Smooth muscle cell (in vitro differentiated cells): ENCODE results near the gene ACSF2. TPM values are rescaled to one million over a fixed set of nuclear protein-coding genes. Genes with fewer than 3 reads are reported as not detected.

ENCODE experiments used
- DNase-seq: peaks from one replicate; lab custom pipeline; 2025; ENCODE audit not compliant: unreplicated experiment; lab: John Stamatoyannopoulos, UW
- H2AFZ ChIP-seq: fragments of 200-600 bp; sonication (generic); 2 replicates; pipeline ENCODE4 v1.6.0; 2016; ENCODE audit warnings: antibody characterized with exemption, low read depth, mild to moderate bottlenecking
- H3F3A ChIP-seq: fragments of 200-600 bp; sonication (generic); 2 replicates; pipeline ENCODE4 v1.6.0; 2017; ENCODE audit warnings: antibody characterized with exemption, low read depth
- H3K27ac ChIP-seq: fragments of 200-600 bp; sonication (generic); 2 replicates; pipeline ENCODE4 v1.5.1; 2016; ENCODE audit warnings: low read depth, mild to moderate bottlenecking
- H3K27me3 ChIP-seq: fragments of 200-600 bp; sonication (generic); 2 replicates; pipeline ENCODE4 v1.6.1; 2016; ENCODE audit warnings: low read depth, mild to moderate bottlenecking
- H3K36me3 ChIP-seq: fragments of 200-600 bp; sonication (generic); 2 replicates; pipeline ENCODE4 v1.5.1; 2016; ENCODE audit warnings: low read depth
- H3K4me1 ChIP-seq: fragments of 200-600 bp; sonication (generic); 2 replicates; pipeline ENCODE4 v1.5.1; 2016; ENCODE audit warnings: low read depth
- H3K4me2 ChIP-seq: fragments of 200-600 bp; sonication (generic); 2 replicates; pipeline ENCODE4 v1.6.0; 2016; ENCODE audit warnings: mild to moderate bottlenecking
- H3K4me3 ChIP-seq: fragments of 200-600 bp; sonication (generic); 2 replicates; pipeline ENCODE4 v1.5.1; 2016; ENCODE audit warnings: mild to moderate bottlenecking
- H3K79me2 ChIP-seq: fragments of 200-600 bp; sonication (generic); 2 replicates; pipeline ENCODE4 v1.6.0; 2016; ENCODE audit warnings: low read depth, mild to moderate bottlenecking
- H3K9ac ChIP-seq: fragments of 200-600 bp; sonication (generic); 2 replicates; pipeline ENCODE4 v1.6.0; 2016; ENCODE audit warnings: low read depth
- H3K9me3 ChIP-seq: fragments of 200-600 bp; sonication (generic); replicated peaks from 2 replicates; pipeline ENCODE4 v1.5.1; 2016; ENCODE audit warnings: low read depth
- H4K20me1 ChIP-seq: fragments of 200-600 bp; sonication (generic); 2 replicates; pipeline ENCODE4 v1.6.0; 2016; ENCODE audit warnings: low read depth
- CTCF ChIP-seq: fragments of 200-600 bp; sonication (generic); IDR thresholded peaks from 2 replicates; pipeline ENCODE4 v1.5.1; 2017; ENCODE audit warnings: borderline replicate concordance, mild to moderate bottlenecking, antibody characterized with exemption; ENCODE audit not compliant: insufficient read depth, poor library complexity, severe bottlenecking
- WGBS: methylation state at CpG from one replicate; pipeline ENCODE4 v1.1.7; 2016; ENCODE audit warnings: low lambda C conversion rate; 5-methylcytosine and 5-hydroxymethylcytosine counted together
- polyA plus RNA-seq: library from polyadenylated mRNA; unstranded; fragments of >200 nt; fragmentation: Nextera tagmentation; extraction: Ambion mirVana; gene quantifications from 2 replicates; pipeline ENCODE4 v1.2.1, GENCODE V29; 2016
- total RNA-seq: library from RNA; depleted of rRNA; stranded (reverse); fragments of >200 nt; gene quantifications from 2 replicates; pipeline ENCODE4 v1.2.3, GENCODE V29; 2014

The ACSF2 gene
- total and polyA plus RNA-seq, 2 experiments from 2014 or later: 13.7 to 16.8 TPM

- no peak for TF ChIP-seq CTCF
- peak overlapping the region; percentile 47 for H3K27ac ChIP-seq
- no peak for DNase-seq
These were observed 2.4 kb upstream of the ACSF2 start for GRCh38 chr17:50423553-50424159.

GRCh38 chr17:50424246-50424995 lies 1.6 kb upstream of the ACSF2 start:
- Histone ChIP-seq H3K4me2 (peak overlapping the region; percentile 46), H3K27me3 (no peaks in the 10 kb centered on the region), H3K9ac (no peak overlapping the region), H3K27ac (peak overlapping the region; percentile 47), H2AFZ (peak overlapping the region; percentile 33), H3K9me3 (no peaks in the 10 kb centered on the region), H3K4me1 (peaks cover 13% of the 10 kb centered on the region), H3K79me2 (no peaks in the 10 kb centered on the region), H4K20me1 (no peaks in the 10 kb centered on the region), H3F3A (peaks cover 11% of the 10 kb centered on the region), H3K36me3 (no peaks in the 10 kb centered on the region), H3K4me3 (no peak overlapping the region)
- 61% methylated on average over 9 of the region's 9 CpGs for WGBS
- no peak for DNase-seq
- TF ChIP-seq CTCF: no peak

More at GRCh38 chr17:50423553-50424159, 2.4 kb upstream of the ACSF2 start:
- H3K4me1 ChIP-seq: peaks cover 13% of the 10 kb centered on the region
- peak overlapping the region; percentile 46 for H3K4me2 ChIP-seq
- H3F3A ChIP-seq: peaks cover 11% of the 10 kb centered on the region
- H3K27me3 ChIP-seq: no peaks in the 10 kb centered on the region
- H4K20me1 ChIP-seq: no peaks in the 10 kb centered on the region
- no peaks in the 10 kb centered on the region for H3K9me3 ChIP-seq
- no peak overlapping the region for H3K4me3 ChIP-seq
- H3K79me2 ChIP-seq: no peaks in the 10 kb centered on the region
- H3K36me3 ChIP-seq: no peaks in the 10 kb centered on the region
- H3K9ac ChIP-seq: no peak overlapping the region
- H2AFZ ChIP-seq: no peak overlapping the region
- 38% methylated on average over 6 of the region's 6 CpGs for WGBS

GRCh38 chr17:50424996-50425681 lies 879 bp upstream of the ACSF2 start:
- peak overlapping the region; percentile 91 for H3K4me3 ChIP-seq
- H3K9me3 ChIP-seq: no peaks in the 10 kb centered on the region
- H3K4me1 ChIP-seq: peaks cover 13% of the 10 kb centered on the region
- H2AFZ ChIP-seq: peak overlapping the region; percentile 93
- DNase-seq: no peak
- WGBS: 95% methylated on average over 8 of the region's 8 CpGs
- H3K4me2 ChIP-seq: peak overlapping the region; percentile 96
- no peaks in the 10 kb centered on the region for H3K79me2 ChIP-seq
- peaks cover 5% of the 10 kb centered on the region for H4K20me1 ChIP-seq
- H3K27me3 ChIP-seq: no peaks in the 10 kb centered on the region
- H3F3A ChIP-seq: peaks cover 11% of the 10 kb centered on the region
- peak overlapping the region; percentile 50 for H3K9ac ChIP-seq
- TF ChIP-seq CTCF: no peak
- H3K27ac ChIP-seq: no peak overlapping the region
- no peaks in the 10 kb centered on the region for H3K36me3 ChIP-seq
